Stimulated activated CD4-positive, alpha-beta T cell treated with anti-CD3 and anti-CD28 coated beads, Interleukin-2, amount 100 ng/mL, for 48 hours (primary cell): ENCODE data around the gene FNDC3A.
A peak's percentile ranks its signal among the peaks of the same experiment; 100 is the strongest.
"Not testable (repeated sequence)": the region's sequence is repeated elsewhere in the genome, so short reads cannot be mapped to it uniquely, and the experiment has no call there.

ENCODE experiments used
- DNase-seq, 2 donors: peaks; one replicate each; pipeline ENCODE4 v3.0.0-alpha.2; 2020

Gene FNDC3A

DNA sequence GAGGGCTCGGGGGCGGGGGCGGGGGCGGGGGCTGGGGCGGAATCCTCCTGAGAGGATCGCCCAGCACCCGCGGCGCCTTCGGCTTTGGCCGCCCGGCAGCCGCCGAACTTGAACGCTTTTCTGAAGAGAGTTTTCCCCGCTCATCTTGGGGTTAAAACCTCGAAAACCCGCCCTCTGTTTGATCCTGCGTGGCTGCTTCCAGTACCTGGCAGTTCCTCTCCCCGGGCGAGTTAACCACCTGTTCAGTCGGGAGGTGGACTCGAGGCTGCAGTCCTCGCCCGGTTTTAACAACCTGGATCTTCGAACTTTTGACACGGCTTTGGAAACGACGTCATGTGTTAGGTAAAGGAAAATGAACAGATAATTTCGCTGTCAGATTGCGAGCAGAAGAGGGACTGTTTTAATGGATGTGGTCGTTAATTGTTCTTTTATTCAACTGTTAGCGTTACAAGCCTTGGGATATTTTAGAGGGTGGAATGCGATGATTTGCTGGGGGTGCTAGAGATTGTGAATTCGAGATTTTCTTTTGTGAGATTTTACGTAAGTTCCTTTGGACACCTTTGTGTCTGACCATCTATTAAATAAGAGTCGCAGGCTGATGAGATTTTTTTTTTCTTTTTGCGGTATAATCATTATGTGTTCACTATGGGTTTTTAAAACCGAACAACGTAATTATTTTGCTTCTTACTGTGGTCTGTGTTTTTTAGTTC, 1.0 kb downstream of the FNDC3A start:
- DNase-seq, result peak; percentile 41 to 44

DNA sequence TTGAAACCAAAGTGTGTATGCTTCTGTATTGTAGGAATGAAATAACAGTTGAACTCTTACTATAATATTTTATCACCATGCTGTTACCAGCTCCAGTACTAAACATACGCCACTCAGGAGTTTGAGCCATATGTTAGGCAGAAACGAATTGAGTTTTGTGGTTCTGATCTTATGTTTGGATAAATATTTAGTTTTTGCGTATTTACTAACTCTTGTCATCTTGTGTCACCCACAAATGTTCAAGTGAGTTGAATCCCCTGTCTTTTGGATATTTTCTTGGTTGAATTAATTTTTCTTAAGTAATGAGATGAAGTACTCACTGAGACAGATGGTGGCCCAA, 1.5 kb downstream of the FNDC3A start:
- DNase-seq, result no peak

DNA sequence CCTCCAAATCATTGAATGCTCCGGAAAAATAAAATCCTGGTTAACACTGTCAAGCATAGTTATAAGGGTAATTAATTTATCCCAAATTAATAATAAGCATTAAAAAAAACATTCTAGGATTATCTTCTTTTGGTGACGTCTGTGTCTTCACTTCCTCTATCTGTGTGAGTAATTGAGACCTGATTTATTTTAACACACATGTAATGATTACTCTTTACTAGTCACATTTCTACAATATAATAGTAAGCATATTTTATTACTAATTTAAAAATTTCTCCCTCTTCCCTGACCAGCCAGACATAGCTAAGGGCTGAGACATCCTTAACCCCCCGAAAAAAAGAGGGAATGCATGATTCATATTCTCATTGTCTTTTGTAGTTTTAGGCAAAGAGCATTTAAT, 2.3 kb downstream of the FNDC3A start:
- no peak for DNase-seq

DNA sequence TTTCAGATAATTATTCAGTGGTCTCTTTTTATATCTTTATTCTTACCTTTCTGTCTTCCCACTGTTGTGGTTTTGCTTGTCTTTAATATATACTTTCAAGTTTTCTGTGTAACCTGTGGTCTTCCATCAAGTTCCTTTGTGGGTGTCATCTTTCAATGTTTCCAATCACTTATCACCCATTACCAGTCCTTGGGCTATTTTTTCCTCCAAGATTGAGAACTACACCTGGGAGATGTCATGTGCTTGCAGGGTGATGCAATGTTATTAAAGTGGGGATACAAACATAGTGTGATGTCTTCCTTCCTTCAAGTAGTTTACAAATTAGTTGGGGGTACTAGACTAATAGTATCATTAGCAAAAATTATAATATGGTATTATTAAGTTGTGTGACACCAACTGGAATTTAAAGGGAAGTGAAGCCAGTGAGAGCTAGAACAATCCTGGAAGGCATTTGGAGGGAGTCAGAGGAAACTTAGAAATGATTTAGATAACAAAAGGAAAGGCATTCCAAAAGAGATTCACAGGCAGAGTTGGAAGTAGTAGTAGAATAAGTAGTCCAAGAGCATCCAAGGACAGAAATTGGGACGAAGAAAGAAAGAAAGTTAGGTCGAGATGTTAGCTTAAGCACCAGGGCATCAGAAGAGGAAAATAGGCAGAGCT, 3.4 kb downstream of the FNDC3A start:
- DNase-seq, result no peak

GRCh38 chr13:48979892-48980291, 4.2 kb downstream of the FNDC3A start:
- no peak for DNase-seq

DNA sequence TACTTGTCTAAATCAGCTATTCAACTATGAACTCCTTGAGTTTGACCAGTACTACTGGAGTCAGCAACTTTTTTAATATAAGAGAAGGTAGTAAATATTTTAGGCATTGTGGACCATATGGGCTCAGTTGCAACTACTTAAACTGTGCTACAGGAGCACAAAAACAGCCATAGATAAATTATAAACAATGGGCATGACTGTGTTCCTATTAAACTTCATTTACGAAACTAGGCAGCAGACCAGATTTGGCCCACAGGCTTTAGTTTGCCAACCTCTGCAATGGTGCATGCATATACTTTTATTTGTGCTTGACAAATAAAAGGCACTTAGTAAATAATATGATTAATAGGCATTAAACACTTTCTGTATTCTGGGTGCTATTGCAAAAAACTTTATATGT, 7.6 kb downstream of the FNDC3A start:
- DNase-seq, result no peak

DNA sequence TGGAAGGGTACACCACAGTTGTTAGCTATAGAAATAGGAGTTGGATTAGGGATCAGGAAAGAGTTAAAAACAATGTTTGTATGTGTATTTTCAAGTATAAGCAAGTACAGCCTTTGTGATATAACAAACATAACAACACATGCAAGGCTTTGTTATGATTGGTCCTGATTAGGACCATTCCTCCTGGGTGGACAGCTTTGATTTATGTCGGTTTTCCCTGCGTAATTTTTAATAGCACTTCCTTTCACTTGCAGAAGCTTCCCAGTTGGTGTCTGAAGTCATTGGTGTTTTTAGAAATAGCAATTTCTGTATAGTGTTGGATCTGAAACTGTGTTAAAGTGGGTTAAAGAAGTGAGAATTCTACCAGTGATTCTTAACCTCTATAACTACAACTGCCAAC, 10.0 kb downstream of the FNDC3A start:
- DNase-seq, result no peak

- DNase-seq, result no peak
Observed at GRCh38 chr13:48990900-48991299, 15.2 kb downstream of the FNDC3A start.

DNA sequence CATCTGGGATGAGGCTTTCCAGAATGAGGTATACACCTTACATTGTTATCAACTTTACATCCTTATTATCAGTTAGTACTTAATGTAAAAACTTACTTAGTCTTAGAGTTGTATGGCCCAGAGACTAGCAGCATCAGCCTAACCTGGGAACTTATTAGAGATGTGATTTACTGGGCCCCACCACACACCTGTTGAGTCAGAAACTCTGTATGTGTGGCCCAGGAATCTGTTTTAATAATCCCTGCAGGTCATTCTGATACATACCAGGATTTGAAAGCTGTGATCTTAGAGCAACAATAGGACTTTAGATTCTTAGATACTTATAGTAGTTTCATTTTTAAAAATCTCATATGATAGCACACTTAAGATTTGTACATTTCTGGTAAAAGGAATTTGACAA, 17.4 kb downstream of the FNDC3A start:
- no peak for DNase-seq

GRCh38 chr13:48994706-48995105, 19.0 kb downstream of the FNDC3A start:
- DNase-seq, result no peak

DNA sequence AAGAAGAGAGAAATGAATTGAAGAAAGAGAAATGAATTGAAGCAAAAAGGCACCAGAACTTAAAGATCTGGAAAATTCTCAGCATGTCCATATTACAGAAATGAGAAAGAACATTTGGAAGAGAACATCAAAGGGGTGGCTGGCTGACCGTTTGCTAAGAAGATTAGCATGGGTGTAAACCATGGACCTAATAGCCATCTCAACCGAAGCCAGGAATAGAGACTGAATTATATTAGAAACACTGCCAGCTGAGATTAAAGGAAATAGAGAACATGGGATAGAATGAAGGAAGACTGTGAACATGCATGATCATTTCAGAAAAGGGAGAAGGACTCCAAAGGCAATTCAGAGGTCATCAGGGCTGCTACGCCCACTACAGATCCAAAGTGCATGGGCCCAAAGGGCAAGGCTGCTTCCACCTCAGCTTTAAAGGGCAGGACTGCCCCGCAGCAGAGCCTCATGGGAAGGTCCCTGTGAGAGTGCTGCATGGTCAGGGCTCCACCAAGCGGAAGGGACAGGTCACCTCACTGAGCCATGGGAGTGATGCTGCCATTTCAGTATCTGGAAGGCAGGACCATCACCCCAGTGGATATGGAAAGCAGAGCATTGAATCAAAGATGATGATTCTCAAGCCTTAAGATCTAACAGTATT, 23.1 kb downstream of the FNDC3A start:
- no peak for DNase-seq

GRCh38 chr13:49000247-49000646, 24.5 kb downstream of the FNDC3A start:
- DNase-seq, result no peak

GRCh38 chr13:49018986-49019635, 43.4 kb downstream of the FNDC3A start:
- not testable (repeated sequence) for DNase-seq

DNA sequence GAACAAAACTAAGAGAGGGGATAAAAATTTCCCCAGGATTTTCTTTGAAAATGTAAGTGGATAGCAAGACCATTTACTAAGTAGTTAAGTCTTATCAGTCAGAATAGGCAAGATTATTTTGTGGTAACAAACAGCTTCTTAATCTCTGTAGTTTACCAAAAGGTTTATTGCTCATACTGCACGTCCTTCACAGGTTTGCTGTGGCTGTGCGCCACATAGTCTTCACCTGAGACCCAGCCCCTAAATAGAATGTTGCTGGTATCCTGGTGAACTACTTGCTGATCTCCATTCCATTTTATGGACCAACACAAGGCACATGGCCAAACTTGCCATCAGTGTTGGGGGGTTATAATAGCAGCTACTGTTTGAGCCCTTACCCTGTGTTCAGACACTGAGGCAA, 44.6 kb downstream of the FNDC3A start:
- no peak for DNase-seq

DNA sequence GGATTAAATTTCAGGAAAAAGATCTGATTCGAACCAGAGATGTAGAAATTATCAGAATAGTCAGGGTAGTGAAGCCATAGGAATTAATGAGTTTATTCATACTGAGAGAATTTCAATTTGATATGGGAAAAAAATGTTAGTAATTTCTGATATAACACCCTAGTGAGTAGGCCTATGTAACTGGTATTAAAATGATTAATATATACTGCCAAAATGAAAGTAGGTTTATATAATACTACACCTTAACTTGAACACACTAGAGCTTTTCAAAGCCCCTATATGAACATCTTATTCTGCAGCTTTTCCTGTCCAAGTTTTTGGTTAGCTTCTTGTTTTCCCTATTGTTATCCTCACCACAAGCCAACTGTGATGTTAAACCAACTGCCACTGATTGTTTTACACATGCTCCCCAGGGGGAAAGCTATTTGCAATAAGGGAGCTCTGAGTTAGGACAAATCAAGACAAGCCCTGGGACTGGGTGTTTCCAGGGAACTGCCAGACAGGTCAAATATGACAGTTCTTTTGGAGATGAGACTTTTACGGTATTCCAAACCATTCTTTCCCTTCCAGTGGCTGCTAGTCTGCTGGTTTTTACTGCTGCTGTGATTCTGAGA, 45.3 kb downstream of the FNDC3A start:
- no peak for DNase-seq

DNA sequence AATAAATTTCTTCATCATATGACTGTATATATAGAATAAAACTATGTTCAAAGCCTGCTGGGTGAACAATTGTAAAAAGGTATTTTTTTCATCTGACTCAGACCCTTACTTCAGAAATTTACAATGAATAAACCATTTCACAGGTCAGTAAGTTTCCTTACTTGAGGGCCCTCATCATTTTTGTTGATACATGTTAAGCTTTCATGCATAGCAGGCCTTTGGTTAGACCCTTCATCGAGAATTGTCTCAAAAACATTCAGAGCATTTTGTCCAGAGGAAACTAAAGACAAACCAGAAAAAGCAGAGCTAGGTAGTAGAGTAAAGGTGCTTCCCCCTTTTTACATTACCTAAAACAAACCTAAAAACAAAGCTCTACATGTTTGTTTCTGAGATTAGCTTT, 46.2 kb downstream of the FNDC3A start:
- DNase-seq, result no peak

- no peak for DNase-seq
Observed at GRCh38 chr13:49022472-49023144, 46.9 kb downstream of the FNDC3A start.

DNA sequence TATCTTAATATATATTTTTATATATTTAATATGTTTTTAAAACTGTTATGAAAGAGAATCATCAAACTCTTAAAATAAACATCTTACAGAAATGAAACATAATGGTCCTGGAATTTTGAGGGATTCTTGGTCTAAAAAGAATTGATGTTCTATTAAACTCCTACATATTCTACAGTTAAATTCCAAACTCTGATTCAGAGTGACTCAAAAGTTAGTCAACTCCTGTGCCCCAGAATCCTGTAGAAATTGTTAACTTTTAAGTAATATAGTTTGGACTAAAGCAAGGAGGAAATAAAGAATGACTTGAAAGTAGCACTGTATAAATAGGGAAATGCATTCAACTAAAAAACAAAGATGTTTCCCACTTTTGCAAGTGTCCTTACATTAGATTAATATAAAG, 47.7 kb downstream of the FNDC3A start:
- no peak for DNase-seq

GRCh38 chr13:49026851-49027250, 51.1 kb downstream of the FNDC3A start:
- no peak for DNase-seq

DNA sequence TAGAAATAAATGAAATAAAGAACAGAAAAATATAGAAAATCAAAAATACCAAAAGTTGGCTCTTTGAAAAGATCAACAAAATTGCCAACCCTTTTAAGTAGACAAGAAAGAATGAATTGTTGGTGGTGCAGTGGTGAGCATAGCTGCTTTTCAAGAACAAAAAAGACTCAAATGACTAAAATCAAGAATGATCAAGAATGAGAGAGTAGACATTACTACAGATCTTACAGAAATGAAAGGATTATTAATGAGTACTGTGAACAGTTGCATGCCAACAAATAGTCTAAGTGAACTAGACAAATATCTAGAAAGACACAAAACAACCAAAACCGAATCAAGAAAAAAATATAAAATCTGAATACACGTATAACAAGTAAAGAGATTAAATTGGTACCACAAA, 53.9 kb downstream of the FNDC3A start:
- no peak for DNase-seq

DNA sequence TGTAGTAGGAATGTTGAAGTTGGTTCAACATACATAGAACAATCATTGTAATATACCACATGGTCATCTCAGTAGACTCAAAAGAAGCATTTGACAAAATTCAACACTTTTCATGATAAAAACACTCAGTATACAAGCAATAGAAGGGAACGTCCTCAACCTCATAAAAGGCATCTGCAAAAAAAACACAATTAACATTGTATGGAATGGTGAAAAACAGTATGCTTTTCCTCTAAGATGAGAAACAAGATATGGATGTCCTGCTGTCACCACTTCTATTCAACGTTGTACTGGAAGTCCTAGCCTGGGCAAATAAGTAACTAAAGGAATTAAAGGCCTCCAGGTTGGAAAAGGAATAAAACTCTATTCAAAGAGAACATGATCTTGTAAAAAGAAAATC, 54.5 kb downstream of the FNDC3A start:
- no peak for DNase-seq

- no peak for DNase-seq
Observed at GRCh38 chr13:49040872-49041271, 65.2 kb downstream of the FNDC3A start.

DNA sequence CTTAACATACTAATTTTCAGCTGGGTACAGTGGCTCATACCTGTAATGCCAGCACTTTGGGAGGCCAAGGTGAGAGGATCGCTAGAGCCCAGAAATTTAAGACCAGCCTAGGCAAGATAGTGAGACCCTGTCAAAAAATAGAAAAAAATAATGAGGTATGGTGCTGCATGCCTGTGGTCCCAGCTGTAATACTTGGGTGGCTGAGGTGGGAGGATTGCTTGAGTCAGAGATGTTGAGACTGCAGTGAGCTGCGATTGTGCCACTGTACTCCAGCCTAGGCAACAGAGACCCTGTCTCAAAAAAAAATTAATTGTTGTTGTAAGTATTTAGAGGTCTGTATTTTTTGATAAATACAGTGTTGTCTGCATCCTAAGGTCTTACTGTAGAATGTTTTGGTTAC, 66.8 kb downstream of the FNDC3A start:
- no peak for DNase-seq
